Fibroblast of gingiva (primary cell): ENCODE measurements around the gene PPP1R12B.
A peak's percentile ranks its signal among the peaks of the same experiment; 100 is the strongest.

Experiments used
- DNase-seq: peaks from one replicate; pipeline ENCODE4 v3.0.0-alpha.2; 2011; ENCODE audit warnings: low read depth

PPP1R12B gene

GRCh38 chr1:202348509-202349205 is at the start of gene PPP1R12B:
PPP1R12B (plus strand) TSS chr1:202348699; CDS start chr1:202348852, 153 bp downstream.
- DNase-seq = peak; percentile 99

- DNase-seq = no peak
Observed at GRCh38 chr1:202302166-202302565, 46.3 kb upstream of the PPP1R12B start.

- DNase-seq = no peak
Observed at GRCh38 chr1:202304375-202304774, 44.1 kb upstream of the PPP1R12B start.

GRCh38 chr1:202305168-202305567 is 43.3 kb upstream of the PPP1R12B start:
- no peak for DNase-seq

- no peak for DNase-seq
Observed at GRCh38 chr1:202306535-202307345, 41.8 kb upstream of the PPP1R12B start.

- DNase-seq = no peak
Observed at GRCh38 chr1:202310071-202310725, 38.3 kb upstream of the PPP1R12B start.

- DNase-seq = no peak
Observed at GRCh38 chr1:202310746-202311145, 37.8 kb upstream of the PPP1R12B start.

- DNase-seq = no peak
Observed at GRCh38 chr1:202311875-202312635, 36.4 kb upstream of the PPP1R12B start.

- DNase-seq = peak; percentile 50
Observed at GRCh38 chr1:202315576-202316168, 32.8 kb upstream of the PPP1R12B start.

GRCh38 chr1:202316186-202316585 is 32.3 kb upstream of the PPP1R12B start:
- no peak for DNase-seq

GRCh38 chr1:202317941-202318925 is 30.3 kb upstream of the PPP1R12B start:
- no peak for DNase-seq

GRCh38 chr1:202319381-202320080 is 29.0 kb upstream of the PPP1R12B start:
- no peak for DNase-seq

GRCh38 chr1:202320081-202320405 is 28.5 kb upstream of the PPP1R12B start:
- no peak for DNase-seq

- no peak for DNase-seq
Observed at GRCh38 chr1:202323731-202324130, 24.8 kb upstream of the PPP1R12B start.

- no peak for DNase-seq
Observed at GRCh38 chr1:202324646-202325045, 23.9 kb upstream of the PPP1R12B start.

GRCh38 chr1:202329891-202330290 is 18.6 kb upstream of the PPP1R12B start:
- no peak for DNase-seq

- DNase-seq = no peak
Observed at GRCh38 chr1:202333861-202334260, 14.6 kb upstream of the PPP1R12B start.

GRCh38 chr1:202343652-202344349 is 4.7 kb upstream of the PPP1R12B start:
- peak; percentile 22 for DNase-seq

GRCh38 chr1:202348005-202348508 is 442 bp upstream of the PPP1R12B start:
- DNase-seq = no peak
